G401 (cell line): ENCODE results near the gene LHX6. TPM values are rescaled to one million over a fixed set of nuclear protein-coding genes. Genes with fewer than 3 reads are reported as not detected.

ENCODE experiments used
- DNase-seq: peaks from one replicate; pipeline ENCODE4 v3.0.0-alpha.2; 2015; ENCODE audit warnings: low spot score
- in situ Hi-C: cut with HindIII; loops from 2 replicates; pipeline ENCODE4 v1.10.0; 2016; ENCODE audit warnings: low sequenced_read_pairs, mixed read lengths
- total RNA-seq: library from RNA; depleted of rRNA; stranded (reverse); fragments of >200 nt; shearing (Covaris generic); gene quantifications from 2 replicates; pipeline ENCODE4 v1.2.3, GENCODE V29; 2014

LHX6 gene
- total RNA-seq, 1 experiment from 2014 or later, result 34.8 TPM

GRCh38 chr9:122218071-122218934 lies 10.5 kb downstream of the LHX6 start:
- DNase-seq, result no peak
- in situ Hi-C loops, result no loop called here

- in situ Hi-C loops, result no loop called here
- no peak for DNase-seq
These were observed 11.1 kb downstream of the LHX6 start for GRCh38 chr9:122217640-122218039.

DNA sequence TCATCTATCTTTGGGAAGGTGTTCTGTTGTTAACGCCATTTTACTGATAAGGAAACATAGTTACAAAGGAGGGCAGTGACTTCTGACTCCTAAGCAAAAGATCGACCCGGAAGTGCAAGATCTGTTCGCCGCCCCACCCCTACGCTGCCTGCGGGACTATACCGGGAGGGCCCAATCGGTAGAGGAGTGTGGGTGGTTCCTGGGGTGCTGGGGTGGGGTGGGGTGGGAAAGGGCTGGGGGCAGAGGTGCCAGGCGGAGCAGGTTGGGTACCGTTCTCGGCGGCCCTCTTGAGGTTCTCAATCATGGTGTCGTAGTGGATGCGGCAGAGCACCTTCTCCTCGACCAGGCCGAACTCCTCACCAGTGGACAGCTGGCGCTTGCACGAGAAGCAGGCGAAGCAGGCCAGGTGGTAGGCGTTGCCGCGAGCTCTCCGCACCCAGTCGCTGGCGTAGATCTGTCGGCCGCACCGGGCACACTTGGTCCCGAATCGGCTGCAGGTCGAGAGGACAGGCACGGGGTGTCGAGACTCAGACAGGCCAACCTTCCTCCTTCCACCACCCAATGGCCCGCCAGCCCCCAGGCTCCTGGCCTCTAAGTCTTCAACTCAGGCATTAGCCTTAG lies 11.8 kb downstream of the LHX6 start:
- in situ Hi-C loops, result no loop called here

DNA sequence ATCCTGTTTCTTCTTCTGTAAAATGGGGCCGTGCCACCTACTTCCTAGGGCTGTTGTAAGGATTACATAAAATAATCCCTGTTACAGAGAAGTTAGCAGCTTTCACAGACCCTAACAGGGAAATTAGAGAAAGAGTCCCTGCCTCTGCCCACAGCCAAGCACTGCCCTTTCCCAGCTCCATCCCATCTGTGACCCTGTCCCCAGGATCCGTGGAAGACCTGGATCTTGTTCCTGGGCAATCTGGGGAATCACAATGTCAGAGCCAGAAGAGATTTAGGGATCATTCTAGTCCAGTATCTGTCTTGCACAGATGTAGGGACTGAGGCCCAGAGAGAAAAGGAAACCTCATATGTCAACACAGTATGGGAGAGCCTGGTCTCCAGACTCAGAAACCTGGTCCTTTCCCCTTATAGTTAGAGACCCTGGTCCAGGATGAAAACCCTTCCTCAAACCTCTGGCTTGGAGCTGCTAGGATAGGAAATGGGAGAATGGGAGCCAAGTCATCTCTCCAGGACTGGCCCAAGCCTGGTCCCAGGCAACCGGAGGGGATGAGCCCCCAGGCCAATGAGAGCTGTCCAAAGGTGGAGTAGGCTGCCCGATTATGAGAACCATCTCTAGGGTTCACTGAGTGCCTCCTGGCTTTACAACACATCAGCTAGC lies 12.5 kb downstream of the LHX6 start:
- no peak for DNase-seq
- in situ Hi-C loops, result no loop called here

More for the DNA sequence above, 11.8 kb downstream of the LHX6 start:
- no peak for DNase-seq

GRCh38 chr9:122215663-122216062 lies 13.1 kb downstream of the LHX6 start:
- in situ Hi-C loops, result no loop called here
- DNase-seq, result no peak

DNA sequence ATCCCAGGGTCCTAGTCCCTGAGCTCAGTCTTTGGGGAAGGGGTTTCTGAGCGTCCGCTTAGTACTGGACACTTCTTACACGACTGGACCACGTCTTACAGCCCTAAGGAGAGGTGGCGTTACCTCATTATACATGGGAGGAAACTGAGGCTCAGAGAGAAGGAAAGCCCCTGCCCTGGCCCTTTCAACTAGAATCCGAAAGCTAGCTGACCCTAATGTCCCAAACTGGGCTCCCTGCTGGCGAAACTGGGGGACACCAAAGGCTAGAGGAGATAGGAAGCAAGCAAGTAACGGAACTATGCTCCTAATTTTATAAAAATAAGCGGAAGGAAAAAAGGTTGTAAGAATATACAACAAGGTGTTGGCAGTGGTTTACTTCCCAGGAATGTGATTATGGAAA lies 14.2 kb downstream of the LHX6 start:
- DNase-seq, result no peak
- in situ Hi-C loops, result no loop called here

GRCh38 chr9:122213589-122214413 lies 15.0 kb downstream of the LHX6 start:
- DNase-seq, result no peak
- in situ Hi-C loops, result no loop called here

GRCh38 chr9:122213102-122213588 lies 15.6 kb downstream of the LHX6 start:
- in situ Hi-C loops, result no loop called here
- DNase-seq, result no peak

GRCh38 chr9:122212473-122213004 lies 16.2 kb downstream of the LHX6 start:
- no peak for DNase-seq
- in situ Hi-C loops, result no loop called here

- DNase-seq, result no peak
- in situ Hi-C loops, result no loop called here
These were observed 19.3 kb downstream of the LHX6 start for GRCh38 chr9:122209451-122209850.

DNA sequence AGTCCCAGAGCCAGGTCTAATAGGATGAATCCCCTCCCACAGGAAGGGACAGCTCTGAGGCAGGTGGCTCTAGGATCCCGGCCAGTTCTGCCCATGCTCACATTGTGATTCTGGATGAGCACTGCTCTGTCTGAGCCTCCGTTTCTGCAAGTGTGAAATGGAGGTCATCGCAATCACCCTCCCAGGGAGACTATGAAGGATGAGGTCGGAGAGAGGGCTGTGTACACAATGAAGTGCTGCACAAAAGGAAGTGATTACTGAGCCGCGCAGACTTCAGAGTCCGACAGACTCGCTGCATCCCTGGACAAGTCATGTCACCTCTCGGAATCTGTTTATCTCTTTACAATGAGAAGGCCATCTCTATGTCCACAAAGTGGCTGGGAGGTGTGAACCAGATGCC lies 21.7 kb downstream of the LHX6 start:
- in situ Hi-C loops, result no loop called here
- no peak for DNase-seq

DNA sequence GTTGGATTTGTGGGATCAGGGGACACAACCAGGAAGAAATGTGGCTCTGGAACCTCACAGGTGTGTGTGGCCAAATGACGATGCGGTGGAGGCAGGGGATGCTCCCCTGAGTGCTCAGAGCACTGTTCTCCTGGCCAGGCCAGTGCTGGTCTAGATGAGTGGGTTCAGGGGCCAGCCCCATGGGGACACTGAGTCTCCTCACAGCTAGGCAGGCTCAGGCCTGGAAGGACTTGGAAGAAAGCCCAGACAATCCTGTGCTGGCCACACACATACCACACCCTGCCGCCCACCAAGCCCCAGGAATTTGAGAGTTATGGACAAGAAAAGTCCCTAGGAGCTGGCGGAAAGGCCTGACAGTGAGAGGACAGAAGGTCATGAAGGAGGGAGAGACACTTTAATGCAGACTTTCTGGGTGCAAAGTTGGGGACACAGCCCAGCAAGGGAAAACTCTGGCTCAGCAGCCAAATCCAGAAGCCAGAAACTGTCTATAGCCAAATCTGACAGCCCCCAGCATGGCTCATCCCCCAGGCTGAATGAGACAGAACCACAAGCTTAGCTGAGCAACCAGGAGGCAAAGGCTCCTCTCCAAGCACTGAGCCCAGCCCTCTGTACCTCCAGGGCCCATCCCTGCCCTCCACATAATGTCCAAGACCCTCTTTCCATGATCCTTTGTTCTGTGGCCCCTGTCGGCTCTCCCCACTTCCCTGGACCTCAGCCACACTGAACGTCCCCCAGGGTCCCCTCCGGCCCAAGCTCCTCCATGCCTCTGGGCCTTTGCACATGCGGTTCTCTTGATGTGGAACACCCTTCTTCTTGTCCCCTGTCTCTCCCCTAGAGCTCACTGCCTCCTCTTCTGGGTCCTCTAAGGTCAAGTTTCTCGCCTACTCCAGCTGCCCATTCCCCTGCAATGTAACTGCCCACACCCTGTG lies 22.4 kb downstream of the LHX6 start:
- no peak for DNase-seq
- in situ Hi-C loops, result no loop called here

DNA sequence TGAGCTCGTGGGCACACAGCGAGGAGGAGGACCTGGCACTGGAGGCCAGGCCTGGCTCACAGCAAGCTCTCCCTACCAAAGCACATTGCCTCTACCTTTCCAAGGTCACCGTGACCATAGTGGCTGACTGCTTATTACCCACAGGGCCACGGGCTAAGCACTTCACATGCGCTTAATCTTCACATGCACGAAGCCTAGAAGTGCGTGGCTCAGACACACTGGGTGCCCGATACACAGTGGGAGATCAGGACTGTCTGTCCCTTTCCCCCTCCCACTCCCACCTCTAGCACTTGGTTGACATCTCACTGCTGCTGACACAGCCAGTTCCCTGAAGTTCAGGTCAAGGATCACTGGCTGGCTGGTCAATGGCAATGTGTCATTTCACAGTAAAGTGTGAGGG lies 23.6 kb downstream of the LHX6 start:
- DNase-seq, result no peak
- in situ Hi-C loops, result no loop called here

GRCh38 chr9:122204491-122204890 lies 24.3 kb downstream of the LHX6 start:
- no peak for DNase-seq
- in situ Hi-C loops, result no loop called here

DNA sequence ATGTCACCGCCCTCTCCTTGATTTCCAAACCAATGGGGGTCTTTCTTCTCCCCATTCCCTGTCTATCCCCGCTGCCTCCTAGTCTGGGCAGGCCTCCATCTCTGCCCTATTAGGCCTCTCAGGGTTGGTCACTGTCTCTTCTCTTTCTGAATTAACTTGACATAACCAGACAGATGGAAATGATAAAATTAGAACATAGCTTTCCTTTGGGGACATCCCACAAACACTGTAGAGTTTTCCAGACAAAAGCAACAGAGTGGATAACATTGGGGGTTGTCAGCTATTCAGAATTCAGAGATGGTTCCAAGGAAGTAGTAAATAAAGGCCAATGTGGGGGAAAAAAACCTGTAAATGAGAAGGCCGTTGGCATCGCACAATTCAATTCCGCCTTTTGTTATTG lies 24.7 kb downstream of the LHX6 start:
- no peak for DNase-seq
- in situ Hi-C loops, result no loop called here

- no peak for DNase-seq
- in situ Hi-C loops, result no loop called here
These were observed 26.6 kb downstream of the LHX6 start for GRCh38 chr9:122202111-122202510.

GRCh38 chr9:122201641-122202040 lies 27.1 kb downstream of the LHX6 start:
- no peak for DNase-seq
- in situ Hi-C loops, result no loop called here

DNA sequence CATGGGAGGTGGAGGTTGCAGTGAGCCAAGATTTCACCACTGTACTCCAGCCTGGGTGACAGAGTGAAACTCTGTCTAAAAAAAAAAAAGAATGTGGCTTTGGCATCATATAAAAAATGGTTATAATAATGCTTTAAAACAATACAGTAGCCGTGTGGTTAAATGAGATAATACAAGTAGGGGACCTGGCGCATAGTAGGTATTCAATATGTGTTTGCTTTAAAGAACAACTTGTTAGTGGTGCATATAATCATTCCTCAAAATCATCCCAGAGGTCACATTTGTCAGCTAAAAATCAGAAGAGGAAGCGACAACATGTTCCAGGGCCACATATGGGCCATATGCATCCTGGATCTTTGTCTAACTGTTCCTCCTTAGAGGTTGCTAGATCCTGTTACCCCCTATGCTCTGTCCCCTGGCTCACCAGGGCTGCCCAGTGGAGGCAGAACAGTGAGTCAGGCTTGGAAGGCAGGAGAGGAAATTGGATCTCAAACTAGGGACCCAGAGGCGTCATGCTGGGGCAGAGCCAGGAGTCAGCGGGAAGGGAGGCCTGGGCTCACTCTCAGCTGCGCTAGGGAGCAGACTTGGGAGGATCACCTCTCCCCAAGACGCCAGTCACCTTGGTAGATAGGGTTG lies 27.7 kb downstream of the LHX6 start:
- no peak for DNase-seq
- in situ Hi-C loops, result no loop called here
